Muscle of leg (tissue), 11 donors: ENCODE data around the gene COL24A1. TPM values are rescaled to one million over a fixed set of nuclear protein-coding genes. Genes with fewer than 3 reads are reported as not detected.
A peak's percentile ranks its signal among the peaks of the same experiment; 100 is the strongest.

Experiments
- DNase-seq: peaks from one replicate; pipeline ENCODE4 v3.0.0; 2013
- H3K27ac ChIP-seq: one replicate; pipeline ENCODE4 v1.5.1; 2013; ENCODE audit warnings: mild to moderate bottlenecking, low read length, control low read depth
- H3K27me3 ChIP-seq: one replicate; pipeline ENCODE4 v1.6.1; 2013; ENCODE audit warnings: low read length; ENCODE audit not compliant: control insufficient read depth, insufficient read depth
- H3K36me3 ChIP-seq: one replicate; pipeline ENCODE4 v1.6.1; 2013; ENCODE audit warnings: low read length; ENCODE audit not compliant: control insufficient read depth, insufficient read depth
- H3K4me1 ChIP-seq: one replicate; pipeline ENCODE4 v1.6.1; 2013; ENCODE audit warnings: low read length; ENCODE audit not compliant: control insufficient read depth, insufficient read depth
- H3K4me3 ChIP-seq: one replicate; pipeline ENCODE4 v1.5.1; 2013; ENCODE audit warnings: low read length, control low read depth
- H3K9me3 ChIP-seq: replicated peaks from 2 replicates; pipeline ENCODE4 v1.6.1; 2013; ENCODE audit warnings: low read depth, low read length; ENCODE audit not compliant: control insufficient read depth
- WGBS: methylation state at CpG from one replicate; pipeline ENCODE4 v1.1.5; 2013; ENCODE audit warnings: missing lambda C conversion rate; ENCODE audit not compliant: insufficient coverage; 5-methylcytosine and 5-hydroxymethylcytosine counted together
- polyA plus RNA-seq, 8 donors: library from polyadenylated mRNA; unstranded; fragments of 120-200 nt; gene quantifications; one replicate each; pipeline versions ENCODE4 v1.2.1 to v1.2.3, GENCODE V29; 2013; ENCODE audit warnings: inconsistent platforms in 1 of 8, low replicate concordance in 1 of 8; ENCODE audit not compliant: insufficient read length in 8 of 8, insufficient read depth in 1 of 8
- total RNA-seq: library from RNA; stranded (reverse); fragments of 120-200 nt; gene quantifications from one replicate; pipeline ENCODE4 v1.2.4, GENCODE V29; 2013

COL24A1 gene
- total and polyA plus RNA-seq, 9 donors: 3.3 to 12.4 (median 6.6) TPM

GRCh38 chr1:85934516-85934915 is 222.1 kb downstream of the COL24A1 start:
- DNase-seq: peak; percentile 57
- Histone ChIP-seq H3K9me3 (no peaks in the 10 kb centered on the region), H3K36me3 (no peaks in the 10 kb centered on the region), H3K4me1 (no peaks in the 10 kb centered on the region), H3K27ac (no peak overlapping the region), H3K27me3 (no peaks in the 10 kb centered on the region), H3K4me3 (no peak overlapping the region)

- no peaks in the 10 kb centered on the region for H3K36me3 ChIP-seq
- H3K9me3 ChIP-seq: no peaks in the 10 kb centered on the region
- H3K27me3 ChIP-seq: no peaks in the 10 kb centered on the region
- no peak overlapping the region for H3K27ac ChIP-seq
- H3K4me1 ChIP-seq: no peaks in the 10 kb centered on the region
- peak; percentile 50 for DNase-seq
- no peak overlapping the region for H3K4me3 ChIP-seq
These were observed 222.6 kb downstream of the COL24A1 start for GRCh38 chr1:85933961-85934360.

DNA sequence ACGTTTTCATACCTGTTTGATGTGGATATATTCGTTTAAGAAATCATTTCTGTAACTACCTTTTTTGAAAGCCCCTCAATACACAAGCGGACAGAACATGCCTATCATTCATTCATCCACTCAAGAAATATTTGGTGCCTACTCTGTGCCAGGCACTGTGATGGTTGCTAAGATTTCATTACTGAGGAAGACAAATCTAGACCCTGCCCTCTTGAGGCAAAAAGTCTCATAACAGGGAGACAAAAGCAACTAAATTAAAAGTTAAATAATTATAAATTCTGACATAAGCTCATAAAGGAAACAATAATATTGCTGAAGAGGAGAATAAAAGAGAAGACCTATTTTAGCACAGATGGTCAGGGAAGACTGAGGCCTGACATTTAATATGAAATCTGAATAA is 244.8 kb downstream of the COL24A1 start:
- H3K4me3 ChIP-seq: no peak overlapping the region
- H3K4me1 ChIP-seq: no peaks in the 10 kb centered on the region
- no peak for DNase-seq
- no CpG with 5 or more reads among the region's 3 CpGs for WGBS
- no peaks in the 10 kb centered on the region for H3K36me3 ChIP-seq
- no peaks in the 10 kb centered on the region for H3K9me3 ChIP-seq
- H3K27me3 ChIP-seq: no peaks in the 10 kb centered on the region
- no peak overlapping the region for H3K27ac ChIP-seq

GRCh38 chr1:85900921-85901320 is 255.7 kb downstream of the COL24A1 start:
- H3K9me3 ChIP-seq: no peaks in the 10 kb centered on the region
- no peak for DNase-seq
- H3K27ac ChIP-seq: no peak overlapping the region
- H3K4me1 ChIP-seq: no peaks in the 10 kb centered on the region
- H3K27me3 ChIP-seq: no peaks in the 10 kb centered on the region
- no peaks in the 10 kb centered on the region for H3K36me3 ChIP-seq
- no peak overlapping the region for H3K4me3 ChIP-seq

DNA sequence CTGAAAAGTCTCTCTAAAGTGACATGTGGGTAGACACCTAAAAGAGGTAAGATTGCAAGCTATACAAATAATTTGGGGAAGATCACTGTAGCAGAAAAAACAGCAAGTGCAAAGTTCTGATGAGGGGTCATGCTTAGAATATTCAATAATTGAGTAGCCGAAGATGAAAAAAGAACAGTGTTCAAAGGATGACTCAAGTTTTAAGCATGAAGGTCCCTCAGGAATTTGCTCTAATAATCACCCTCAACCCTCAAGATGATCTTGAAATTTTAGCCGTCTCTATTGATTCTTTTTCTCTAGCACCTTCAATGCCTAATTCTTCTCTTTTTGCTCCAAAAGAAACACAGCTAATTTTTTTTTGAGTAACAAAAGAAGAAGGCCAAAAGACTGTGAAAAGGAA is 257.7 kb downstream of the COL24A1 start:
- Histone ChIP-seq H3K4me3 (no peak overlapping the region), H3K27ac (no peak overlapping the region), H3K27me3 (no peaks in the 10 kb centered on the region), H3K9me3 (no peaks in the 10 kb centered on the region), H3K36me3 (no peaks in the 10 kb centered on the region), H3K4me1 (no peaks in the 10 kb centered on the region)
- WGBS: no CpG with 5 or more reads among the region's 2 CpGs
- DNase-seq: no peak

DNA sequence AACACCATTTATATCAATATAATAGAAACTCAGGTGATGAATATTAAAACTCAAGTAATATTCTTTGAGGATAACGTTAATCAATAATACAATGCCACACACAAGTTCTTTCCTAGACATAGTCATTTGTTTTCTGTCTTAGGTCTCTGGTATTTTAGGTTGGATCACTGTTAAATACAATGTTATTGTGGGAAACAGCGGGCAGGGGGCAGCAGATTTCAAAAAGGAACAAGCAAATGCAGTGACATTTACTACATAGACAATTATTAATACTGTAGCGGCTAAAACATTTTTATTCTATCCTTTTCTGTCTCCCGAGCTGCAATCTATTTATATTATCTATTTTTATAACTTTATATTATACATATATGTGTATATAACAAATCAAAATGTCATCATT is 261.9 kb downstream of the COL24A1 start:
- Histone ChIP-seq H3K4me3 (no peak overlapping the region), H3K36me3 (no peaks in the 10 kb centered on the region), H3K4me1 (no peaks in the 10 kb centered on the region), H3K27me3 (no peaks in the 10 kb centered on the region), H3K9me3 (no peaks in the 10 kb centered on the region), H3K27ac (no peak overlapping the region)
- WGBS: no CpG with 5 or more reads among the region's 4 CpGs
- peak; percentile 77 for DNase-seq

DNA sequence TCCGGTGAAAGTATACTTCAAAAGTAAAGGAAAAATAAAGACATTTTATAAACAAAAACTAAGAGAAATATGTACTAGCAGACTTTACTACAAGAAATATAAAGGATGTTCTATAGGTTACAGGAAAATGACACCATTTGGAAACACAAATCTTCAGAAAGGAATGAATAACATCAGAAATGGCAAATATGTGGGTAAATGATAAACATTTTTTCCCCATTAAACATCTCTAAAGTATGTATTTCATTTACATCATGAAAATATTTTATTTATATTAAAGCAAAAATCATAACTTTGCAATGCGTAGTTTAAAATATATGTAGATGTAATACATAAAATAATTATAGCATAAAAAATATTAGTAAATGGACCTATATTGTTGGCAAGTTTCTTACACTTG is 264.2 kb downstream of the COL24A1 start:
- no peaks in the 10 kb centered on the region for H3K27me3 ChIP-seq
- DNase-seq: no peak

DNA sequence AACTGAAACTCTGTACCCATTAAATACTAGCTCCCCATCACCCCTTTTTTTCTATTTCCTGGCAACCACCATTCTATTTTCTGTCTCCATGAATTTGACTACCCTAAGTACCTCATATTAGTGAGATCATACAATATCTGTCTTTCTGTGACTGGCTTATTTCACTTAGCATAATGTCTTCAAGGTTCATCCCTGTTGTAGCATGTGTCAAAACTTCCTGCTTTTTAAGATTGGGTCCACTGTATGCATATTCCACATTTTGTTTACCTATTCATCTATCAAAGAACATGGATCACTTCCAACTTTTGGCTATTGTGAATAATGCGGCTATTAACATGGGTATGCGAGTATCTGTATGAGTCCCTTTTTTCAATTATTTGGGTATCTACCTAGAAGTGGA is 266.7 kb downstream of the COL24A1 start:
- Histone ChIP-seq H3K27me3 (no peaks in the 10 kb centered on the region), H3K4me3 (no peak overlapping the region), H3K36me3 (no peaks in the 10 kb centered on the region), H3K9me3 (no peaks in the 10 kb centered on the region), H3K4me1 (no peaks in the 10 kb centered on the region), H3K27ac (no peak overlapping the region)
- WGBS: no CpG with 5 or more reads among the region's 2 CpGs
- no peak for DNase-seq

More for the DNA sequence above, 264.2 kb downstream of the COL24A1 start:
- no peaks in the 10 kb centered on the region for H3K9me3 ChIP-seq
- H3K4me1 ChIP-seq: no peaks in the 10 kb centered on the region
- no peaks in the 10 kb centered on the region for H3K36me3 ChIP-seq
- no peak overlapping the region for H3K4me3 ChIP-seq
- H3K27ac ChIP-seq: no peak overlapping the region
- no CpG with 5 or more reads among the region's 2 CpGs for WGBS

DNA sequence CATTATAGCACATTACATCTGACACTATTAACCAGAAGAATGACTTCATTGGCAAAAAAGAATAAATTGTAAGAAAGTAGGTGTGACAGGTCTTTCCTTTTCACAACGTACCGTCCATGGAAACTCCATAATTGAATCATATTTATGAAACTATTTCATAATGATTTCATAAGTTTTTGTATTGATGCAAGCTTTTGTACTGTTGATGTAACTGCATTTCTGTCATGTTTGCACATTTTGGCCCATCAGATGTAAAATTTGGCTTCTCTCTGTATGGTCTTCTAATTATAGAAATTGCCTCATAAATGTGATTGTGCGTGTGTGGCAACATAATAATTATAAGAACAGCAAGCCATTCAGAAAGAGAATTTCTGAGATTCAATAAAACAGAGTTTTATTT is 267.7 kb downstream of the COL24A1 start:
- H3K27ac ChIP-seq: no peak overlapping the region
- no peaks in the 10 kb centered on the region for H3K36me3 ChIP-seq
- DNase-seq: no peak
- no peaks in the 10 kb centered on the region for H3K27me3 ChIP-seq
- H3K9me3 ChIP-seq: no peaks in the 10 kb centered on the region
- no peak overlapping the region for H3K4me3 ChIP-seq
- no peaks in the 10 kb centered on the region for H3K4me1 ChIP-seq
- WGBS: no CpG with 5 or more reads among the region's 3 CpGs

DNA sequence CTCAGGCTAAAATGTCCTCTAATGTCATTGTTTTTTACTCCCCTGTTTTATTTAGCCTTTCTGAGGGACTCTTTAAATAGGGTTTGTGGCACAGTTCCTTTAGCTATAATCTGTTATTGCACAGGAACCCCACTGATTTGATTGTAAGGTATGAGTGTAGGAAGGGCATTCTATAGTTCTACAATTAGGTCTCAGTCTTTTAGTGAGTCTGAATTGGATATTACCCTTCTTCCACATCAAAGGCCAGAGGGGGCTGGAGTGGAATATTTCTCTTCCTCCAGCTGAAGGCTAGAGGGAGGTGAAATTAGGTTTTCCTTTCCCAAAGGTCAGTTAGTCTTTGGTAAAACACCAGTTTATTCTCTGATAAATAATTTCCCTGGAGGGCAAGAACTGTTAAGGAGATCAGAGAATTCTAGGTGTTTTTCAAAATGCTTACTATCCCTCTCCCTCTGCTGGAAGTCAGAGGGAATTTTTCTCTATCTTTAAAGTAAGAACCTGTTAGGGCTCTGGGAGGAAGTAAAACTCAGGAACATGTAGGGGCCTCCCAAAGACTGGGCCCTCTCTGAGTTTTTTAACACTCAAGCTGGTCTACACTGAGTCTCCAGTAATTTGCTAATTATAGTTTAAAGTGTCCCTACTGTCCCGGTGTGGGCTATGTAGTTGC is 272.1 kb downstream of the COL24A1 start:
- peak; percentile 8 for DNase-seq
- no peaks in the 10 kb centered on the region for H3K4me1 ChIP-seq
- no peaks in the 10 kb centered on the region for H3K36me3 ChIP-seq
- no peak overlapping the region for H3K4me3 ChIP-seq
- whole genome bisulfite sequencing: no CpG with 5 or more reads among the region's 1 CpG
- H3K9me3 ChIP-seq: no peaks in the 10 kb centered on the region
- no peaks in the 10 kb centered on the region for H3K27me3 ChIP-seq
- H3K27ac ChIP-seq: no peak overlapping the region

GRCh38 chr1:85867189-85867588 is 289.4 kb downstream of the COL24A1 start:
- Histone ChIP-seq H3K9me3 (no peaks in the 10 kb centered on the region), H3K27ac (no peak overlapping the region), H3K4me3 (no peak overlapping the region), H3K36me3 (no peaks in the 10 kb centered on the region), H3K27me3 (no peaks in the 10 kb centered on the region), H3K4me1 (no peaks in the 10 kb centered on the region)
- no peak for DNase-seq
